Activated gamma-delta T cell (primary cell): ENCODE measurements around the gene ITPKC.
"Not testable (repeated sequence)": the region's sequence is repeated elsewhere in the genome, so short reads cannot be mapped to it uniquely, and the experiment has no call there.

ENCODE experiments used
- DNase-seq: peaks from one replicate; lab custom pipeline; 2025; lab: John Stamatoyannopoulos, UW

ITPKC gene

GRCh38 chr19:40763963-40764362, 47.1 kb downstream of the ITPKC start:
- no peak for DNase-seq

- not testable (repeated sequence) for DNase-seq
Measured at GRCh38 chr19:40766385-40766784, 49.5 kb downstream of the ITPKC start.

- DNase-seq = no peak
Measured at GRCh38 chr19:40768869-40769268, 52.0 kb downstream of the ITPKC start.

GRCh38 chr19:40771101-40771862, 54.4 kb downstream of the ITPKC start:
- DNase-seq = not testable (repeated sequence)

- DNase-seq = no peak
Measured at GRCh38 chr19:40774916-40775631, 58.2 kb downstream of the ITPKC start, which contains the start of gene MIA. Gene MIA, plus strand, starts transcription at chr19:40775521. Its CDS starts 22 bp downstream, at chr19:40775543.

- no peak for DNase-seq
Measured at GRCh38 chr19:40775632-40776022, 58.7 kb downstream of the ITPKC start.

GRCh38 chr19:40776364-40776763, 59.5 kb downstream of the ITPKC start:
- DNase-seq = no peak

- DNase-seq = no peak
Measured at GRCh38 chr19:40776932-40777644, 60.2 kb downstream of the ITPKC start.

GRCh38 chr19:40777645-40777936, 60.7 kb downstream of the ITPKC start:
- no peak for DNase-seq

- peak; percentile 100 for DNase-seq
Measured at GRCh38 chr19:40777937-40778705, 61.2 kb downstream of the ITPKC start, which contains the start of gene RAB4B. Gene RAB4B, plus strand, starts transcription at chr19:40778247. Its CDS starts 129 bp downstream, at chr19:40778376.

GRCh38 chr19:40778706-40779284, 61.9 kb downstream of the ITPKC start:
- no peak for DNase-seq

GRCh38 chr19:40780582-40780981, 63.7 kb downstream of the ITPKC start:
- DNase-seq = no peak

- no peak for DNase-seq
Measured at GRCh38 chr19:40781140-40781539, 64.2 kb downstream of the ITPKC start.

GRCh38 chr19:40783711-40784110, 66.8 kb downstream of the ITPKC start:
- no peak for DNase-seq

- DNase-seq = not testable (repeated sequence)
Measured at GRCh38 chr19:40784146-40784545, 67.2 kb downstream of the ITPKC start.

GRCh38 chr19:40785526-40785925, 68.6 kb downstream of the ITPKC start:
- DNase-seq = no peak

GRCh38 chr19:40786060-40787037, 69.4 kb downstream of the ITPKC start:
- DNase-seq = no peak
